ENCODE measurements around the gene GALNT15. TPM values are rescaled to one million over a fixed set of nuclear protein-coding genes. Genes with fewer than 3 reads are reported as not detected.
A peak's percentile ranks its signal among the peaks of the same experiment; 100 is the strongest.

The GALNT15 gene
- total and polyA plus RNA-seq, 2 donors (not counting 1 experiment from before 2014, with no cell fraction given): 10.7 to 37.7 TPM

DNA sequence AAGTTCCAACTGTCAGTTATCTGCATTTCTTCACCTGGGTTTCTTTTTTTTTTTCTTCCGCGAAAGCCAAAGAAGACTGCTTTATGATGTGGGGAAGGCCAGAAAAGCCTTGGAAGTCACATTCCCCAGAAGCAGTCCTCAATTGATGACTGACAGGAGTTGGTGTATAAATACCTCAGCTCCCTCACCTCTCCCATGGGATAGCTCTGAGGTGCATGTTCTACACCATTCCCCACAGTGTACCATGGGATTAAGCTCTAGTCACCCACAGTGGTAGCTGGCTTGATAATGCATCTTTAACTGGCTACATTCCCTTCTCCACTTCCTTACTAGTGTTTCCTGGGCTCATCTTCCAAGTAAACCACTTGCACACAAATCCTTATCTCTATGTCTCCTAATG lies 59.8 kb downstream of the GALNT15 start:
- H3K4me1 ChIP-seq (ENCODE audit: control insufficient read depth, extremely low read depth, insufficient read depth, low read length): peaks cover under 1% of the 10 kb centered on the region
- no peaks in the 10 kb centered on the region for H3K27me3 ChIP-seq (ENCODE audit: control insufficient read depth, insufficient read depth, low read length)
- H2AFZ ChIP-seq (ENCODE audit: low read length): no peak overlapping the region
- DNase-seq (ENCODE audit: low read depth in 2 of 2): no peak
- H3K4me2 ChIP-seq (ENCODE audit: extremely low read depth, insufficient read depth, low read length): no peak overlapping the region
- no peak overlapping the region for H3K27ac ChIP-seq (ENCODE audit: insufficient read depth, low read length)
- no peak overlapping the region for H3K4me3 ChIP-seq (replicated peaks in 1 of 4; ENCODE audit: control extremely low read depth in 1 of 4, insufficient read depth in 1 of 4, low read depth in 3 of 4, low read length in 4 of 4)
- H3K9me3 ChIP-seq (ENCODE audit: control insufficient read depth, insufficient read depth, low read depth, low read length): no peaks in the 10 kb centered on the region
- H4K20me1 ChIP-seq (ENCODE audit: control insufficient read depth, extremely low read depth, insufficient read depth, low read length): no peaks in the 10 kb centered on the region
- H3K79me2 ChIP-seq (ENCODE audit: control insufficient read depth, insufficient read depth, low read length): no peaks in the 10 kb centered on the region
- H3K9ac ChIP-seq (ENCODE audit: insufficient read depth, low read length): no peak overlapping the region
- TF ChIP-seq, protein P1, sequence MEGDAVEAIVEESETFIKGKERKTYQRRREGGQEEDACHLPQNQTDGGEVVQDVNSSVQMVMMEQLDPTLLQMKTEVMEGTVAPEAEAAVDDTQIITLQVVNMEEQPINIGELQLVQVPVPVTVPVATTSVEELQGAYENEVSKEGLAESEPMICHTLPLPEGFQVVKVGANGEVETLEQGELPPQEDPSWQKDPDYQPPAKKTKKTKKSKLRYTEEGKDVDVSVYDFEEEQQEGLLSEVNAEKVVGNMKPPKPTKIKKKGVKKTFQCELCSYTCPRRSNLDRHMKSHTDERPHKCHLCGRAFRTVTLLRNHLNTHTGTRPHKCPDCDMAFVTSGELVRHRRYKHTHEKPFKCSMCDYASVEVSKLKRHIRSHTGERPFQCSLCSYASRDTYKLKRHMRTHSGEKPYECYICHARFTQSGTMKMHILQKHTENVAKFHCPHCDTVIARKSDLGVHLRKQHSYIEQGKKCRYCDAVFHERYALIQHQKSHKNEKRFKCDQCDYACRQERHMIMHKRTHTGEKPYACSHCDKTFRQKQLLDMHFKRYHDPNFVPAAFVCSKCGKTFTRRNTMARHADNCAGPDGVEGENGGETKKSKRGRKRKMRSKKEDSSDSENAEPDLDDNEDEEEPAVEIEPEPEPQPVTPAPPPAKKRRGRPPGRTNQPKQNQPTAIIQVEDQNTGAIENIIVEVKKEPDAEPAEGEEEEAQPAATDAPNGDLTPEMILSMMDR (conservative IDR thresholded peaks at IDR 0.05 in 1 of 2, IDR thresholded peaks at IDR 0.05 in 1 of 2; ENCODE audit: low read depth in 1 of 2, low read length in 2 of 2): no peak
- TF ChIP-seq EZH2 (IDR thresholded peaks at IDR 0.05; ENCODE audit: low read length, missing control alignments): no peak
- H3K36me3 ChIP-seq (ENCODE audit: control insufficient read depth, insufficient read depth, low read length): no peaks in the 10 kb centered on the region

GRCh38 chr3:16236030-16236639 lies 61.7 kb downstream of the GALNT15 start:
- H2AFZ ChIP-seq (ENCODE audit: low read length): no peak overlapping the region
- no peaks in the 10 kb centered on the region for H4K20me1 ChIP-seq (ENCODE audit: control insufficient read depth, extremely low read depth, insufficient read depth, low read length)
- H3K27ac ChIP-seq (ENCODE audit: insufficient read depth, low read length): no peak overlapping the region
- H3K4me2 ChIP-seq (ENCODE audit: extremely low read depth, insufficient read depth, low read length): no peak overlapping the region
- H3K4me3 ChIP-seq (replicated peaks in 1 of 4; ENCODE audit: control extremely low read depth in 1 of 4, insufficient read depth in 1 of 4, low read depth in 3 of 4, low read length in 4 of 4): no peak overlapping the region
- H3K36me3 ChIP-seq (ENCODE audit: control insufficient read depth, insufficient read depth, low read length): no peaks in the 10 kb centered on the region
- H3K79me2 ChIP-seq (ENCODE audit: control insufficient read depth, insufficient read depth, low read length): no peaks in the 10 kb centered on the region
- H3K9ac ChIP-seq (ENCODE audit: insufficient read depth, low read length): no peak overlapping the region
- no peak for DNase-seq (ENCODE audit: low read depth in 2 of 2)
- no peaks in the 10 kb centered on the region for H3K9me3 ChIP-seq (ENCODE audit: control insufficient read depth, insufficient read depth, low read depth, low read length)
- no peaks in the 10 kb centered on the region for H3K27me3 ChIP-seq (ENCODE audit: control insufficient read depth, insufficient read depth, low read length)
- no peak for TF ChIP-seq EZH2 (IDR thresholded peaks at IDR 0.05; ENCODE audit: low read length, missing control alignments)
- TF ChIP-seq, protein P1 (conservative IDR thresholded peaks at IDR 0.05 in 1 of 2, IDR thresholded peaks at IDR 0.05 in 1 of 2; ENCODE audit: low read depth in 1 of 2, low read length in 2 of 2): no peak
- H3K4me1 ChIP-seq (ENCODE audit: control insufficient read depth, extremely low read depth, insufficient read depth, low read length): peaks cover 6% of the 10 kb centered on the region

DNA sequence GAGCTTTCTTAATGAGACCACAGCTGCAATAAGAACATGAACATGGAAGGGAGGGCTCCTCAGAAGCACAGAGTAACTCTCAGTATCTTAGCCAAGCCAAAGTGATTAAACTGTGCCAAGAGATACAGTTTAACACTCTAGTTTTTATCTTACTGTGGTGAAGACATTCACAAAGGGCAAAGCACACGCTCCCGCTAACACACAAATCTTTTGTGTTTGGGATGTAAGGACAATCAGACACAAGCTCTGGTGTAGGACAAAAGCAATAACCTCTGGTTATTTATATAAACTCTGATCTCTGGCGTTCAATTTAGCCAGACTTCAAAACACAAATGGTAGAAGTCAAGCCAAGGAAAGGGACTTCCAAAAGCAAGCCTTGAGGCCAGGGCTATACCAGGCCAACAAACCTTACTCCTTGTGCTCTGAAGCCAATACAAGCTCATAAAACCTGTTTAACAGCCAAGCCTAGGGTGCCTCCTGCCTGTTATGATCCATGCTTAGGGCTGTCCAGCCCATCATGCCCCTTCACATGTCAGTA lies 62.4 kb downstream of the GALNT15 start:
- peak; percentile 38 to 62 for DNase-seq (ENCODE audit: low read depth in 2 of 2)
- Histone ChIP-seq H2AFZ (ENCODE audit: low read length) (no peak overlapping the region), H4K20me1 (ENCODE audit: control insufficient read depth, extremely low read depth, insufficient read depth, low read length) (no peaks in the 10 kb centered on the region)

More for the DNA sequence above, 62.4 kb downstream of the GALNT15 start:
- Histone ChIP-seq H3K9me3 (ENCODE audit: control insufficient read depth, insufficient read depth, low read depth, low read length) (no peaks in the 10 kb centered on the region), H3K27me3 (ENCODE audit: control insufficient read depth, insufficient read depth, low read length) (no peaks in the 10 kb centered on the region), H3K79me2 (ENCODE audit: control insufficient read depth, insufficient read depth, low read length) (no peaks in the 10 kb centered on the region), H3K27ac (ENCODE audit: insufficient read depth, low read length) (no peak overlapping the region), H3K4me1 (ENCODE audit: control insufficient read depth, extremely low read depth, insufficient read depth, low read length) (peaks cover 6% of the 10 kb centered on the region), H3K36me3 (ENCODE audit: control insufficient read depth, insufficient read depth, low read length) (no peaks in the 10 kb centered on the region), H3K4me3 (replicated peaks in 1 of 4; ENCODE audit: control extremely low read depth in 1 of 4, insufficient read depth in 1 of 4, low read depth in 3 of 4, low read length in 4 of 4) (no peak overlapping the region), H3K4me2 (ENCODE audit: extremely low read depth, insufficient read depth, low read length) (no peak overlapping the region), H3K9ac (ENCODE audit: insufficient read depth, low read length) (no peak overlapping the region)
- TF ChIP-seq, protein P1 (conservative IDR thresholded peaks at IDR 0.05 in 1 of 2, IDR thresholded peaks at IDR 0.05 in 1 of 2; ENCODE audit: low read depth in 1 of 2, low read length in 2 of 2): no peak
- no peak for TF ChIP-seq EZH2 (IDR thresholded peaks at IDR 0.05; ENCODE audit: low read length, missing control alignments)

All from fibroblast of lung (primary cell).